Neuronal stem cell (in vitro differentiated cells): ENCODE data around the gene AASDH.

Experiments used
- DNase-seq: peaks from one replicate; pipeline ENCODE4 v3.0.0-alpha.2; 2013; ENCODE audit warnings: low spot score
- H2AFZ ChIP-seq: one replicate; pipeline ENCODE4 v1.6.1; 2013; ENCODE audit warnings: mild to moderate bottlenecking, low read length, inconsistent platforms
- H2AK5ac ChIP-seq: 2 replicates; pipeline ENCODE4 v1.6.1; 2013; ENCODE audit warnings: low read depth, mild to moderate bottlenecking, inconsistent platforms, low read length, moderate library complexity, mixed read lengths
- H2BK120ac ChIP-seq: 2 replicates; pipeline ENCODE4 v1.6.1; 2013; ENCODE audit warnings: low read depth, mild to moderate bottlenecking, inconsistent platforms, low read length, moderate library complexity, mixed read lengths
- H2BK12ac ChIP-seq: one replicate; pipeline ENCODE4 v1.6.1; 2013; ENCODE audit warnings: low read length, inconsistent platforms
- H2BK15ac ChIP-seq: 2 replicates; pipeline ENCODE4 v1.6.1; 2013; ENCODE audit warnings: mild to moderate bottlenecking, low read length, inconsistent platforms, mixed read lengths
- H2BK5ac ChIP-seq: one replicate; pipeline ENCODE4 v1.6.1; 2013; ENCODE audit warnings: inconsistent platforms, mild to moderate bottlenecking, low read length, moderate library complexity
- H3K14ac ChIP-seq: one replicate; pipeline ENCODE4 v1.6.1; 2013; ENCODE audit warnings: low read length, inconsistent platforms
- H3K18ac ChIP-seq: 2 replicates; pipeline ENCODE4 v1.6.1; 2013; ENCODE audit warnings: low read length, inconsistent platforms
- H3K23ac ChIP-seq: 2 replicates; pipeline ENCODE4 v1.6.1; 2013; ENCODE audit warnings: low read depth, mild to moderate bottlenecking, mixed read lengths, low read length, inconsistent platforms; ENCODE audit not compliant: poor library complexity
- H3K27ac ChIP-seq: replicated peaks from 3 replicates; pipeline ENCODE4 v1.5.1; 2013; ENCODE audit warnings: low read length, inconsistent platforms
- H3K27me3 ChIP-seq, 3 experiments: 2 replicates each; pipeline ENCODE4 v1.6.1; 2013; ENCODE audit warnings: low read length in 3 of 3, mild to moderate bottlenecking in 2 of 3, inconsistent platforms in 1 of 3, low read depth in 1 of 3, mixed read lengths in 1 of 3, moderate library complexity in 1 of 3; ENCODE audit not compliant: control insufficient read depth in 3 of 3, insufficient read depth in 3 of 3
- H3K36me3 ChIP-seq, 2 donors: replicated peaks in 1 of 2; 2 replicates each; pipeline ENCODE4 v1.6.1; 2013; ENCODE audit warnings: low read length in 2 of 2; ENCODE audit not compliant: control insufficient read depth in 2 of 2, insufficient read depth in 2 of 2
- H3K4ac ChIP-seq: 2 replicates; pipeline ENCODE4 v1.6.1; 2013; ENCODE audit warnings: inconsistent platforms, mild to moderate bottlenecking, low read length, moderate library complexity
- H3K4me1 ChIP-seq, 2 donors: 1 replicate in 1 of 2; 2 replicates in 1 of 2; pipeline ENCODE4 v1.6.1; 2013; ENCODE audit warnings: low read length in 2 of 2, low read depth in 1 of 2; ENCODE audit not compliant: control insufficient read depth in 2 of 2, insufficient read depth in 1 of 2
- H3K4me2 ChIP-seq: one replicate; pipeline ENCODE4 v1.6.1; 2013; ENCODE audit warnings: mild to moderate bottlenecking, low read length, inconsistent platforms; ENCODE audit not compliant: insufficient read depth, poor library complexity, severe bottlenecking
- H3K4me3 ChIP-seq, 2 donors: 2 replicates each; pipeline ENCODE4 v1.5.1; 2013; ENCODE audit warnings: low read length in 2 of 2, mild to moderate bottlenecking in 2 of 2, inconsistent platforms in 1 of 2, moderate library complexity in 1 of 2
- H3K79me1 ChIP-seq: one replicate; pipeline ENCODE4 v1.6.1; 2013; ENCODE audit warnings: low read depth, mild to moderate bottlenecking, inconsistent platforms, low read length, moderate library complexity
- H3K9ac ChIP-seq: one replicate; pipeline ENCODE4 v1.6.1; 2013; ENCODE audit warnings: mild to moderate bottlenecking, low read depth, low read length, inconsistent platforms; ENCODE audit not compliant: poor library complexity
- H3K9me3 ChIP-seq, 2 donors: replicated peaks in 1 of 2; 2 replicates each; pipeline versions ENCODE3 to v1.6.1; 2013; ENCODE audit warnings: low read length in 2 of 2, mild to moderate bottlenecking in 2 of 2, inconsistent platforms in 1 of 2, low read depth in 1 of 2, mixed read lengths in 1 of 2, moderate library complexity in 1 of 2; ENCODE audit not compliant: control insufficient read depth in 2 of 2, insufficient read depth in 1 of 2
- H4K8ac ChIP-seq: one replicate; pipeline ENCODE4 v1.6.1; 2013; ENCODE audit warnings: low read depth, mild to moderate bottlenecking, inconsistent platforms, low read length, moderate library complexity
- H4K91ac ChIP-seq: one replicate; pipeline ENCODE4 v1.6.1; 2013; ENCODE audit warnings: low read length, low read depth, mild to moderate bottlenecking, inconsistent platforms; ENCODE audit not compliant: poor library complexity
- WGBS, 2 donors: extraction: QIAGEN DNeasy Blood & Tissue Kit; methylation state at CpG; one replicate each; pipeline ENCODE4 v1.1.7; 2013; ENCODE audit warnings: missing lambda C conversion rate in 2 of 2, mixed read lengths in 1 of 2; ENCODE audit not compliant: insufficient read length in 2 of 2, insufficient replicate concordance in 1 of 2; ENCODE audit errors: extremely low coverage in 2 of 2; 5-methylcytosine and 5-hydroxymethylcytosine counted together

AASDH gene

GRCh38 chr4:56348576-56348975, 38.7 kb downstream of the AASDH start:
- no peak overlapping the region for H3K4me2 ChIP-seq
- no peaks in the 10 kb centered on the region for H3K4me1 ChIP-seq
- H3K27ac ChIP-seq = no peak overlapping the region
- H4K8ac ChIP-seq = no peak overlapping the region
- H3K79me1 ChIP-seq = no peaks in the 10 kb centered on the region
- H2AFZ ChIP-seq = no peak overlapping the region
- H3K18ac ChIP-seq = no peak overlapping the region
- peaks cover 6 to 36% of the 10 kb centered on the region in 2 donors for H3K36me3 ChIP-seq
- no peak overlapping the region for H3K4me3 ChIP-seq
- DNase-seq = no peak
- no peak overlapping the region for H2AK5ac ChIP-seq
- H3K9me3 ChIP-seq = no peaks in the 10 kb centered on the region
- no peak overlapping the region for H3K23ac ChIP-seq
- H3K14ac ChIP-seq = no peak overlapping the region
- WGBS, 2 donors = no CpG with 5 or more reads among the region's 3 CpGs
- H2BK12ac ChIP-seq = no peak overlapping the region
- H2BK120ac ChIP-seq = no peak overlapping the region
- H3K27me3 ChIP-seq = no peaks in the 10 kb centered on the region
- no peak overlapping the region for H2BK5ac ChIP-seq
- H3K9ac ChIP-seq = no peak overlapping the region
- H4K91ac ChIP-seq = no peak overlapping the region
- H2BK15ac ChIP-seq = no peak overlapping the region
- H3K4ac ChIP-seq = no peak overlapping the region

- Histone ChIP-seq H2BK12ac (no peak overlapping the region), H2AK5ac (no peak overlapping the region), H4K8ac (no peak overlapping the region), H3K4me2 (no peak overlapping the region), H3K27ac (no peak overlapping the region), H3K36me3 (peaks cover 6 to 31% of the 10 kb centered on the region in 2 donors), H2AFZ (no peak overlapping the region), H3K4ac (no peak overlapping the region), H3K9me3 (no peaks in the 10 kb centered on the region), H3K4me3 (no peak overlapping the region), H3K18ac (no peak overlapping the region), H3K14ac (no peak overlapping the region), H3K4me1 (no peaks in the 10 kb centered on the region), H4K91ac (no peak overlapping the region), H3K23ac (no peak overlapping the region), H3K79me1 (no peaks in the 10 kb centered on the region), H2BK15ac (no peak overlapping the region), H3K9ac (no peak overlapping the region), H2BK120ac (no peak overlapping the region), H2BK5ac (no peak overlapping the region), H3K27me3 (no peaks in the 10 kb centered on the region)
- no peak for DNase-seq
- WGBS, 2 donors = no CpG with 5 or more reads among the region's 4 CpGs
Measured at GRCh38 chr4:56345458-56345857, 41.8 kb downstream of the AASDH start.

GRCh38 chr4:56342746-56343145, 44.5 kb downstream of the AASDH start:
- Histone ChIP-seq H2BK15ac (no peak overlapping the region), H3K9ac (no peak overlapping the region), H2BK120ac (no peak overlapping the region), H2AK5ac (no peak overlapping the region), H3K23ac (no peak overlapping the region), H4K8ac (no peak overlapping the region), H3K27me3 (no peaks in the 10 kb centered on the region), H3K4me1 (no peaks in the 10 kb centered on the region), H3K4me2 (no peak overlapping the region), H3K4ac (no peak overlapping the region), H3K18ac (no peak overlapping the region), H3K36me3 (peaks cover 8 to 28% of the 10 kb centered on the region in 2 donors), H4K91ac (no peak overlapping the region), H3K27ac (no peak overlapping the region), H3K4me3 (no peak overlapping the region), H3K9me3 (peaks cover 4 to 5% of the 10 kb centered on the region in 2 donors), H2BK12ac (no peak overlapping the region), H2BK5ac (no peak overlapping the region), H2AFZ (no peak overlapping the region), H3K14ac (no peak overlapping the region), H3K79me1 (no peaks in the 10 kb centered on the region)
- DNase-seq = no peak
- WGBS, 2 donors = no CpG with 5 or more reads among the region's 1 CpG

- H3K18ac ChIP-seq = no peak overlapping the region
- WGBS, 2 donors = no CpG with 5 or more reads among the region's 2 CpGs
- no peak overlapping the region for H4K8ac ChIP-seq
- peaks cover 4 to 27% of the 10 kb centered on the region in 2 donors for H3K36me3 ChIP-seq
- H3K4ac ChIP-seq = no peak overlapping the region
- no peaks in the 10 kb centered on the region for H3K27me3 ChIP-seq
- no peak overlapping the region for H2AK5ac ChIP-seq
- H2AFZ ChIP-seq = no peak overlapping the region
- no peak overlapping the region for H2BK12ac ChIP-seq
- H3K9me3 ChIP-seq = no peaks in the 10 kb centered on the region
- H3K14ac ChIP-seq = no peak overlapping the region
- no peak overlapping the region for H3K23ac ChIP-seq
- no peak overlapping the region for H3K4me2 ChIP-seq
- no peak overlapping the region for H3K4me3 ChIP-seq
- no peak overlapping the region for H2BK120ac ChIP-seq
- H3K4me1 ChIP-seq = peaks cover 0 to 3% of the 10 kb centered on the region in 2 donors
- H2BK5ac ChIP-seq = no peak overlapping the region
- no peak overlapping the region for H2BK15ac ChIP-seq
- peak; percentile 5 for DNase-seq
- no peak overlapping the region for H3K27ac ChIP-seq
- H3K79me1 ChIP-seq = no peaks in the 10 kb centered on the region
- no peak overlapping the region for H3K9ac ChIP-seq
- H4K91ac ChIP-seq = no peak overlapping the region
Measured at GRCh38 chr4:56330691-56331090, 56.6 kb downstream of the AASDH start.
